Erythroblast (primary cell): ENCODE results near the gene KRT83.

Source experiments
- GATA1 ChIP-seq: IDR thresholded peaks from 2 replicates; pipeline ENCODE4 v1.6.1; 2011; ENCODE audit warnings: low read depth, mild to moderate bottlenecking, control low read depth, low read length, moderate library complexity
- POLR2A ChIP-seq: IDR thresholded peaks from 2 replicates; pipeline ENCODE4 v1.6.1; 2011; ENCODE audit warnings: mild to moderate bottlenecking, low read length

- TF ChIP-seq POLR2A (no peak), GATA1 (no peak)
Observed at GRCh38 chr12:52317468-52318052, 3.6 kb downstream of the KRT83 start.
